Activated T-cell treated with anti-CD3 and anti-CD28 coated beads, Interleukin-2, amount 50 U/mL, for 4 hours (primary cell): ENCODE measurements around the gene LCE5A. TPM values are rescaled to one million over a fixed set of nuclear protein-coding genes. Genes with fewer than 3 reads are reported as not detected.

Experiments
- ATAC-seq, 2 donors: fragments of 200-7000 bp; cut with Tn5 transposase; one replicate each; pipeline ENCODE4 v1.10.0; 2021
- DNase-seq: peaks from one replicate; pipeline ENCODE4 v3.0.0-alpha.2; 2020
- H3K27me3 Mint-ChIP-seq: one replicate; pipeline ENCODE4 v1.8.0; 2021; ENCODE audit warnings: low read depth, mixed read lengths
- H3K36me3 Mint-ChIP-seq: one replicate; pipeline ENCODE4 v1.8.0; 2022; ENCODE audit warnings: mixed read lengths; ENCODE audit not compliant: insufficient read depth
- H3K4me1 Mint-ChIP-seq: one replicate; pipeline ENCODE4 v1.8.0; 2021; ENCODE audit warnings: low read depth, mixed read lengths
- H3K4me3 Mint-ChIP-seq: one replicate; pipeline ENCODE4 v1.8.0; 2021; ENCODE audit warnings: mild to moderate bottlenecking, moderate library complexity, mixed read lengths
- H3K9me3 Mint-ChIP-seq: one replicate; pipeline ENCODE4 v1.8.0; 2021; ENCODE audit warnings: mixed read lengths
- total RNA-seq, 3 donors: library from RNA; stranded (reverse); gene quantifications; one replicate each; pipeline ENCODE4 v1.2.1, GENCODE V29; 2021

Gene LCE5A
- total RNA-seq, 3 donors from 2014 or later, result not detected

GRCh38 chr1:152502496-152503180 is 8.0 kb upstream of the LCE5A start:
- no peaks in the 10 kb centered on the region for H3K36me3 Mint-ChIP-seq
- DNase-seq (no peak), ATAC-seq (no peak)
- no peaks in the 10 kb centered on the region for H3K4me1 Mint-ChIP-seq
- H3K4me3 Mint-ChIP-seq, result no peak overlapping the region
- no peaks in the 10 kb centered on the region for H3K9me3 Mint-ChIP-seq
- peaks cover 14% of the 10 kb centered on the region for H3K27me3 Mint-ChIP-seq

GRCh38 chr1:152505083-152505482 is 5.5 kb upstream of the LCE5A start:
- Mint-ChIP-seq H3K27me3 (peaks cover 31% of the 10 kb centered on the region), H3K4me3 (no peak overlapping the region), H3K4me1 (no peaks in the 10 kb centered on the region), H3K9me3 (no peaks in the 10 kb centered on the region), H3K36me3 (no peaks in the 10 kb centered on the region)
- ATAC-seq, result no peak
- DNase-seq, result no peak

GRCh38 chr1:152506899-152507498 is 3.6 kb upstream of the LCE5A start:
- Mint-ChIP-seq H3K4me1 (no peaks in the 10 kb centered on the region), H3K36me3 (no peaks in the 10 kb centered on the region), H3K4me3 (no peak overlapping the region), H3K27me3 (peaks cover 44% of the 10 kb centered on the region), H3K9me3 (no peaks in the 10 kb centered on the region)
- no peak for DNase-seq
- ATAC-seq, result no peak

GRCh38 chr1:152511596-152511995 is 993 bp downstream of the LCE5A start:
- H3K9me3 Mint-ChIP-seq, result no peaks in the 10 kb centered on the region
- no peak overlapping the region for H3K4me3 Mint-ChIP-seq
- peaks cover 75% of the 10 kb centered on the region for H3K27me3 Mint-ChIP-seq
- ATAC-seq (no peak), DNase-seq (no peak)
- H3K36me3 Mint-ChIP-seq, result no peaks in the 10 kb centered on the region
- H3K4me1 Mint-ChIP-seq, result peaks cover 5% of the 10 kb centered on the region

GRCh38 chr1:152513081-152513480 is 2.5 kb downstream of the LCE5A start:
- ATAC-seq, result no peak
- Mint-ChIP-seq H3K36me3 (no peaks in the 10 kb centered on the region), H3K4me3 (no peak overlapping the region), H3K27me3 (peaks cover 79% of the 10 kb centered on the region), H3K9me3 (no peaks in the 10 kb centered on the region), H3K4me1 (peaks cover 5% of the 10 kb centered on the region)
- no peak for DNase-seq

GRCh38 chr1:152514715-152515433 is 4.3 kb downstream of the LCE5A start:
- Mint-ChIP-seq H3K36me3 (no peaks in the 10 kb centered on the region), H3K4me3 (no peak overlapping the region), H3K27me3 (peaks cover 67% of the 10 kb centered on the region), H3K9me3 (no peaks in the 10 kb centered on the region), H3K4me1 (peaks cover 5% of the 10 kb centered on the region)
- ATAC-seq, result no peak
- DNase-seq, result no peak

- H3K27me3 Mint-ChIP-seq, result peaks cover 63% of the 10 kb centered on the region
- no peaks in the 10 kb centered on the region for H3K9me3 Mint-ChIP-seq
- no peak for DNase-seq
- peak; percentile 46 to 55 for ATAC-seq
- H3K36me3 Mint-ChIP-seq, result no peaks in the 10 kb centered on the region
- no peak overlapping the region for H3K4me3 Mint-ChIP-seq
- peaks cover 5% of the 10 kb centered on the region for H3K4me1 Mint-ChIP-seq
Measured at GRCh38 chr1:152515434-152515783, 4.8 kb downstream of the LCE5A start.

GRCh38 chr1:152516082-152516481 is 5.5 kb downstream of the LCE5A start:
- H3K27me3 Mint-ChIP-seq, result peaks cover 57% of the 10 kb centered on the region

GRCh38 chr1:152517237-152517811 is 6.7 kb downstream of the LCE5A start:
- ATAC-seq, result no peak
- no peak for DNase-seq
- Mint-ChIP-seq H3K36me3 (no peaks in the 10 kb centered on the region), H3K4me1 (peaks cover 5% of the 10 kb centered on the region), H3K9me3 (no peaks in the 10 kb centered on the region), H3K27me3 (peaks cover 48% of the 10 kb centered on the region), H3K4me3 (no peak overlapping the region)

More at GRCh38 chr1:152516082-152516481, 5.5 kb downstream of the LCE5A start:
- Mint-ChIP-seq H3K4me3 (no peak overlapping the region), H3K9me3 (no peaks in the 10 kb centered on the region), H3K4me1 (peaks cover 5% of the 10 kb centered on the region), H3K36me3 (no peaks in the 10 kb centered on the region)
- DNase-seq (no peak), ATAC-seq (no peak)

GRCh38 chr1:152519851-152520250 is 9.2 kb downstream of the LCE5A start:
- Mint-ChIP-seq H3K9me3 (no peaks in the 10 kb centered on the region), H3K27me3 (peaks cover 30% of the 10 kb centered on the region), H3K36me3 (no peaks in the 10 kb centered on the region), H3K4me3 (no peak overlapping the region), H3K4me1 (peaks cover 1% of the 10 kb centered on the region)
- DNase-seq, result no peak
- no peak for ATAC-seq

- H3K27me3 Mint-ChIP-seq, result peaks cover 26% of the 10 kb centered on the region
- no peak for ATAC-seq
- no peak overlapping the region for H3K4me3 Mint-ChIP-seq
- no peak for DNase-seq
- H3K4me1 Mint-ChIP-seq, result no peaks in the 10 kb centered on the region
- no peaks in the 10 kb centered on the region for H3K9me3 Mint-ChIP-seq
- H3K36me3 Mint-ChIP-seq, result no peaks in the 10 kb centered on the region
Measured at GRCh38 chr1:152520561-152521090, 10.0 kb downstream of the LCE5A start.

GRCh38 chr1:152525080-152525641 is 14.6 kb downstream of the LCE5A start:
- ATAC-seq (no peak), DNase-seq (no peak)
- Mint-ChIP-seq H3K36me3 (no peaks in the 10 kb centered on the region), H3K4me3 (no peak overlapping the region), H3K9me3 (no peaks in the 10 kb centered on the region), H3K4me1 (no peaks in the 10 kb centered on the region), H3K27me3 (peaks cover 15% of the 10 kb centered on the region)

GRCh38 chr1:152533327-152533938 is 22.8 kb downstream of the LCE5A start:
- Mint-ChIP-seq H3K4me3 (no peak overlapping the region), H3K27me3 (peaks cover 26% of the 10 kb centered on the region), H3K36me3 (no peaks in the 10 kb centered on the region), H3K9me3 (no peaks in the 10 kb centered on the region), H3K4me1 (no peaks in the 10 kb centered on the region)
- ATAC-seq (no peak), DNase-seq (no peak)

GRCh38 chr1:152535774-152536173 is 25.2 kb downstream of the LCE5A start:
- H3K36me3 Mint-ChIP-seq, result no peaks in the 10 kb centered on the region
- ATAC-seq, result no peak
- no peak for DNase-seq
- H3K27me3 Mint-ChIP-seq, result peaks cover 20% of the 10 kb centered on the region
- H3K4me1 Mint-ChIP-seq, result no peaks in the 10 kb centered on the region
- no peak overlapping the region for H3K4me3 Mint-ChIP-seq
- H3K9me3 Mint-ChIP-seq, result no peaks in the 10 kb centered on the region
